HepG2 (cell line): ENCODE results near the gene LOXL3.

Experiments
- NFYB ChIP-seq: sonication (generic); formaldehyde crosslinking; IDR thresholded peaks from 2 replicates; pipeline ENCODE4 v1.4.0; 2020; ENCODE audit warnings: missing genetic modification reagents
- NFYC ChIP-seq: IDR thresholded peaks from 2 replicates; pipeline ENCODE4 v1.6.1; 2016; ENCODE audit warnings: missing genetic modification reagents, missing compliant biosample characterization
- NR2F2 ChIP-seq: IDR thresholded peaks from 2 replicates; pipeline ENCODE4 v1.6.1; 2012; ENCODE audit warnings: low read depth, inconsistent platforms, borderline replicate concordance
- PHB2 ChIP-seq: fragments of 450-650 bp; IDR thresholded peaks from 2 replicates; pipeline ENCODE4 v1.6.1; 2018; ENCODE audit not compliant: partially characterized antibody
- THYN1 ChIP-seq: sonication (generic); formaldehyde crosslinking; IDR thresholded peaks from 2 replicates; pipeline ENCODE4 v1.8.1; 2023; ENCODE audit warnings: low read depth, mild to moderate bottlenecking, moderate library complexity, missing genetic modification reagents, borderline replicate concordance
- ZFP36 ChIP-seq: fragments of 150-350 bp; IDR thresholded peaks from 2 replicates; pipeline ENCODE4 v1.6.1; 2018; ENCODE audit warnings: borderline replicate concordance, low read length, low read depth; ENCODE audit not compliant: partially characterized antibody
- ZNF274 ChIP-seq: sonication (generic); formaldehyde crosslinking; IDR thresholded peaks from 2 replicates; pipeline ENCODE4 v1.5.1; 2020; ENCODE audit warnings: mild to moderate bottlenecking, missing genetic modification reagents
- ZNF296 ChIP-seq: sonication (generic); formaldehyde crosslinking; conservative IDR thresholded peaks from 2 replicates; pipeline ENCODE4 v1.5.0; 2020; ENCODE audit warnings: mild to moderate bottlenecking, missing genetic modification reagents
- ZNF343 ChIP-seq: sonication (generic); formaldehyde crosslinking; IDR thresholded peaks from 2 replicates; pipeline ENCODE4 v1.4.0; 2020; ENCODE audit warnings: mild to moderate bottlenecking, missing genetic modification reagents
- TF ChIP-seq, protein P1 (sequence below): sonication (generic); formaldehyde crosslinking; IDR thresholded peaks from 2 replicates; pipeline ENCODE4 v1.5.0; 2020; ENCODE audit warnings: mild to moderate bottlenecking, missing genetic modification reagents, moderate library complexity
- TF ChIP-seq, protein P2 (sequence below): IDR thresholded peaks from 2 replicates; pipeline ENCODE4 v1.6.1; 2016; ENCODE audit warnings: mild to moderate bottlenecking, missing biosample characterization, missing genetic modification reagents
- TF ChIP-seq, protein P3 (sequence below): sonication (generic); formaldehyde crosslinking; IDR thresholded peaks from 2 replicates; pipeline ENCODE4 v1.5.0; 2020; ENCODE audit warnings: missing genetic modification reagents

DNA sequence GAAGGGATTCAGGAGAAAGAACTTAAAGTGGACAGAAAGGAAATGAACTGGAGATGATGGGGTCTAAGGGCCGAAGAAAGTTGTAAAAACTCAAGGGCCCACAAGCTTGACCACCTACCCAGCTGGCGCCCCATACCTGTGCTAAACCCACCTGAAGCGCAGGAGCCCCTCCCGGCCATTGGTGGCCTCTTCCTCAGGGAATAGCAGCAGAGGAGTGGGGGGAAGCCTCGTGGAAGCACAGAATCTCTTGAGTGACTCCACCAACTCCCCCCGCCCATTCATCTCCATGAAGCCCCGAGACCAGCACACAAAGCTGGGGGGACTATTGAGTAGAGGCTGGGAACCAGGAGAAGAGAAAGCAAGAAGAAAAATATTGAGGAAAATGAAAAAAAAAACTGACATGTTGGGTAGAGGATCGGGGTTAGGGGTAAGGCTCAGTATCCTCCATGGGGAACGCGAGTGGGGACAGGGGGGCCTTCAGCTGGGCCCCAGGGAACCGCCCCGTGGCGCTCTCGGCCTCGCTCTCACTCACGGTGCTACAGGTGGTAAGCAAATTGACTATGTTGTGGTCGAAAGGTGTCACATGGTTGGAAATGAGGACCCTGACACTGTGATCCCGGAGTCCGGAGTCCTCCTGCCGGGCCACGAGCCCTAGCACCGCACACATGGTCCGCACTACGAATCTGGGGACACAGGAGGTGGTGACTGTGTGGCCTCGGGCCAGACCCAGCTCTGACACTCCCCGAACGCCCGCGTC, 25.0 kb downstream of the LOXL3 start:
- no peak for TF ChIP-seq NFYC (CRISPR knock-in tag)
- TF ChIP-seq NR2F2, result no peak
- no peak for TF ChIP-seq ZFP36
- TF ChIP-seq, protein P1, sequence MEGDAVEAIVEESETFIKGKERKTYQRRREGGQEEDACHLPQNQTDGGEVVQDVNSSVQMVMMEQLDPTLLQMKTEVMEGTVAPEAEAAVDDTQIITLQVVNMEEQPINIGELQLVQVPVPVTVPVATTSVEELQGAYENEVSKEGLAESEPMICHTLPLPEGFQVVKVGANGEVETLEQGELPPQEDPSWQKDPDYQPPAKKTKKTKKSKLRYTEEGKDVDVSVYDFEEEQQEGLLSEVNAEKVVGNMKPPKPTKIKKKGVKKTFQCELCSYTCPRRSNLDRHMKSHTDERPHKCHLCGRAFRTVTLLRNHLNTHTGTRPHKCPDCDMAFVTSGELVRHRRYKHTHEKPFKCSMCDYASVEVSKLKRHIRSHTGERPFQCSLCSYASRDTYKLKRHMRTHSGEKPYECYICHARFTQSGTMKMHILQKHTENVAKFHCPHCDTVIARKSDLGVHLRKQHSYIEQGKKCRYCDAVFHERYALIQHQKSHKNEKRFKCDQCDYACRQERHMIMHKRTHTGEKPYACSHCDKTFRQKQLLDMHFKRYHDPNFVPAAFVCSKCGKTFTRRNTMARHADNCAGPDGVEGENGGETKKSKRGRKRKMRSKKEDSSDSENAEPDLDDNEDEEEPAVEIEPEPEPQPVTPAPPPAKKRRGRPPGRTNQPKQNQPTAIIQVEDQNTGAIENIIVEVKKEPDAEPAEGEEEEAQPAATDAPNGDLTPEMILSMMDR (CRISPR knock-in tag), result no peak; the same call in 1 of the 2 replicates
- TF ChIP-seq PHB2, result no peak
- TF ChIP-seq ZNF274 (CRISPR knock-in tag), result no peak
- TF ChIP-seq ZNF343 (CRISPR knock-in tag), result no peak
- TF ChIP-seq, protein P2, sequence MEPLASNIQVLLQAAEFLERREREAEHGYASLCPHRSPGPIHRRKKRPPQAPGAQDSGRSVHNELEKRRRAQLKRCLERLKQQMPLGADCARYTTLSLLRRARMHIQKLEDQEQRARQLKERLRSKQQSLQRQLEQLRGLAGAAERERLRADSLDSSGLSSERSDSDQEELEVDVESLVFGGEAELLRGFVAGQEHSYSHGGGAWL, result no peak
- no peak for TF ChIP-seq NFYB (CRISPR knock-in tag)
- TF ChIP-seq THYN1, result no peak
- no peak for TF ChIP-seq ZNF296 (CRISPR knock-in tag)
- TF ChIP-seq, protein P3, sequence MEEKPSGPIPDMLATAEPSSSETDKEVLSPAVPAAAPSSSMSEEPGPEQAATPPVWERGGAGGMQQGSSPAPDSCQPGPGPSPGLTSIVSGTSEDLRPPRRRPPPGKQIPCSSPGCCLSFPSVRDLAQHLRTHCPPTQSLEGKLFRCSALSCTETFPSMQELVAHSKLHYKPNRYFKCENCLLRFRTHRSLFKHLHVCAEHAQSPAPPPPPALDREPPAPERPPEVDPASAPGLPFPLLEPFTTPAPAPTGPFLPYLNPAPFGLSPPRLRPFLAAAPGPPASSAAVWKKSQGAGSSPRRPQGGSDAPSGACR, result no peak
